HG02610 (cell line): ENCODE results near the gene CORO1C.
"Not testable (repeated sequence)": the region's sequence is repeated elsewhere in the genome, so short reads cannot be mapped to it uniquely, and the experiment has no call there.

Experiments used
- ATAC-seq: cut with Tn5 transposase; IDR thresholded peaks from one replicate; pipeline ENCODE4 v1.9.1; 2021; ENCODE audit warnings: mild to moderate bottlenecking, moderate library complexity; ENCODE audit not compliant: unreplicated experiment

Gene CORO1C

DNA sequence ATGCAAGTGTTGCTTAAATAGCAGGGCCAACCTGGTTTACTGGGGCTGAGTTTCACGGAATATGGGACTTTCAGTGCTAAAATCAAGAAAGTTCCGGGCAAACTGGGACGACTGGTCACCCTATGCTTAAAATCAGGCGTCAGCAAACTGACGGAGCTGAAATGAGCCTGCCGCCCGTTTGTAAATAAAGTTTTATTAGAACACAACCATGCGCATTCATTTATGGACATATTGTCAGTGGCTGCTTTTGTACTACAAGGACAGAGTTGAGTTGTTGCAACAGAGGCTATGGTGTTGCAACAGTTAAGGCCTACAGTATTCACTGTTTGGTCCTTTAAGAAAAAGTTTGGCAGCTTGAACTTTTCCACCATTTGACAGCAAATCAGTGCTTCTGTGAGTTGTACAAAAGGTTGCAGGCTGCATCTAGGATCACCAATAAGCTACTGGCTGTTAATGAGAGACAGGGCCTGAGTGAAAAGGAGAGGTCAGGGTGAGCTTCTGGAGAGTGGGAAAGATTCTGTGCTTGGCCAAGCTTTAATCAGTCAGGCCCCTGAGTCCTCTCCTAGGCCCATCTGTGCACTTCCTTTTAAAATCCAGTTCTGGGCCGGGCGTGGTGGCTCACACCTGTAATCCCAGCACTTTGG is 111.0 kb downstream of the CORO1C start:
- ATAC-seq = no peak

DNA sequence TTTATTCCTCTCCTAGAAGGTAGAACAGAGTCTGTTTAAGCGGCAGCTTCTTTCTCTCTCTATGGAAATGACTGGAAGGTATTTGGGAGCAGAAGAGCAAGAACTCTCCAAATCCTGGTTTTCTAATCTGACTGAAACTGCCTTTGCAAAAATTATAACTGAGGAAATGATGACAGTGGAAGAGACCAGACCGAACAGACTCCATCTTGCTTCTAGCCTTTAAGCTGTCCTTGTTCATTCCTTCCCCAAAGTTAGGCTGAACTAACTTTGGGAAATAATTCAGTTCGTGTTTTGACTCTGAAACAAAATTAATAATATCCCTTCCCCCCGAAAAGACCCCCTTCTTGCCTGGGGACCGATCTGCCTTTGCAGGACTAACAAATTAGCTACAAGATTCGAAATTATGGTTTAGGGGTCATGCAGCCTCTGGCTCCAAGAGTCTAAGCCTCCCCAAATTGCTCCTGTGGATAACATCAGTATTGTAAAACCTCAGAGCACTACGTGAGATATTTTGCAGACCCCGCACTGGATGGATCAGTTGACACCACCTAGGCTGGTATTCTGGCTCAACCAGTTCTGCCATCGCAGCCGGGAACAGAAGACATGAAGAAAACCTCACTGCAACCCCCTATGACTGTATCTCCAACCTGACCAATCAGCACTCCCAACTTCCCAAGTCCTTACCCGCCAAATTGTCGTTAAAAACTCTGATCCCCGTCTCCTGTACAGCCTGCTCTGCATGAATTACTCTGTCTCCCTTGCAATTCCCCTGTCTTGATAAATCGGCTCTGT is 111.8 kb downstream of the CORO1C start:
- no peak for ATAC-seq

- not testable (repeated sequence) for ATAC-seq
Measured at GRCh38 chr12:108618953-108619274, 112.4 kb downstream of the CORO1C start.

- no peak for ATAC-seq
Measured at GRCh38 chr12:108618079-108618952, 113.0 kb downstream of the CORO1C start.

DNA sequence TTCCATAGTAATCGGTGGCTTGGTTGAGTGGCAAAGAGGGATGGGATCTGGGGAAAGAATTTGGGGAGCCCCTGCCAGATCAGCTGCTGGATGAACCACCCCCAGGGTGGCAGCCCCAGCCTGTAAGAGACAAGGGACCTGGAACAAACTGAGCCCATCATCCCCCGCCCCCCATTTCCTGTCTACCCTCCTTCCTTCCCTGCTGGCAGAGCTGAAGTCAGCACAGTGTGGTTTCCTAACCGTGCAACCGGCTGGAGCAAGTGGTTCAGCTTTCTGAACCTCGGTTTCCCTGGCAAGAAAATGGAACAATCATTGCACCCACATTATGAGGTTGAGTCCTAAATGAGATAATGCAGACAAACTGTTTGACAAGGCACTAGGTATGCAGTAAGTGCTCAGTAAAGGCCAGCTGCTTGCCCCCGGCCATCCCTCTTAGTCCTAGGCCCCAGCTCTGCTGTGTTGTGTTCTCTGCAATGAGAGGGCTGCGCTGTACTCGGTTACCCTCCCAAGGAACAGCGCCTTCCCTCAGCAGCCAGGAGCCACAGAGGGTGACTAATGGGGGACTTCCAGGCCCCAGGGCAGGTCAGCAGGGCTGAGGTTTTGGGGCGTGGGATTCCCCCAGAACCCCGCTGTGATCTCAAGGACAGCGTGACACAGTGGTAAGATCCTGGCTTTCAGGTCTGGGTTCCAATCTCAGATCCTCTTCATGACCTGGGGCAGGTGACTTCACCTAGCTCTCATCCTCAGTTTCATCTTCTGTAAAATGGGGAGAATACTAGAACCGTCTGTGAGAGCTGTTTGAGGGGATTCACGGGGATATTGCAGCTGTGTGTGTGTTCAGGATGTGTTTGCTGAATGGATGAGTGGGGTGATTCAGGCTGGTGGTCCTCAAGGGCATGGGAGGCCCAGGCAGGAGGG is 114.1 kb downstream of the CORO1C start:
- ATAC-seq = peak; percentile 82

DNA sequence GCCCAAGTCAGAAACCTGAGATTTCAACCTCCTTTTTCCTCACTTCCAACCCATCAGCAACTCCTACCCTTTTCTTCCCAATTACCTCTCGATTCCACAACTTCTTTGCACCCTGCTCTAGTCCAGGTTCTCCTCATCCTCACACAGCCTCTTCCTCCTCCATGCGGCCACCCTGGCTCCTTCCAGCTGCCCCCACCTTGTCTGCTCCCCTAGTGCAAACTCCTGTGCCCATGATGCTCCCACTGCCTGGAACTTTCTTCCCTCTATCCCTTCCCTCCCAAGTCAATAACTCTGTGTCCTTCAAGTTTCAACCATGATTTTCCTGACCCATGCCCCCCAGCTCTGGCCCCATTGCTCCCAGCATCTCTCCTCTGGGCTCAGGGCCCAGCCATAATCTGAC is 115.0 kb downstream of the CORO1C start:
- ATAC-seq = no peak

GRCh38 chr12:108615918-108616317 is 115.4 kb downstream of the CORO1C start:
- no peak for ATAC-seq

DNA sequence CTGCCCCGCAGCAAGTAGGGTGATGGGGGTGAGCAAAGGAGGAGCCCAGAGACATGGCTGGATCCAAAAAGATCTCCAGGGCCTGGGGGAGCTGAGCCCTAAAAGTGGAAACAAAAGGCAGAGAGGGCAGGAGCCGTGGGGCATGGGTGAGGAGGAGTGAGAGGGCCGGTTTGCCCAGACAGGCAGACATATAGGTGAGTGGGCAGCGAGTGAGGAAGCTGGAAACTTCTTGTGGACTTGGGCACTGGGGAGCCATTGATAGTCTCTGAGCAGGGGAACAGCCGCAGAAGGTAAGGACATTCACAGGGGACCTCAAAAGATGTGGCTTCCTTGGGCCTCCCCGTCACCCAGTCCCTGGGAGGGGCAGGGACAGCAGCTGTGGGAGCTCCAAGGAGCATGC is 116.7 kb downstream of the CORO1C start:
- ATAC-seq = no peak

DNA sequence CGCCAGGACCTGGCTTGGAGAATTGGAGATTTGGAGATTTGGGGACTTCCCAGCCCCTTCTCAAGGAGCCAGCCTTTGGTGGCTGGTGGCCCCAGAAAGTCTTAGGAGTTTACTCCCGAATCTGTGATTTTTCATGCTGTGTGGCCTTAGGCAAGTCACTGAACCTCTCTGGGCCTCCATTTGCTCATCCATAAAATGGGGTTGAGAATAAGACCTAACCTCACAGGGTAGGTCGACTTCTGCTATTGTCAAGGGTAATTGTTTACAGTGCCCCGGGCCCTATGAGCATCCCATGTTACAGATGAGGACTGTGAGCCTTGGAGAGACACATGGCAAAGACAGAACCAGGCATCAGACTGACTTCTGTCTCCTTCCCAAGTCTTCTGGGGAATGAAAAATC is 117.3 kb downstream of the CORO1C start:
- ATAC-seq = no peak

DNA sequence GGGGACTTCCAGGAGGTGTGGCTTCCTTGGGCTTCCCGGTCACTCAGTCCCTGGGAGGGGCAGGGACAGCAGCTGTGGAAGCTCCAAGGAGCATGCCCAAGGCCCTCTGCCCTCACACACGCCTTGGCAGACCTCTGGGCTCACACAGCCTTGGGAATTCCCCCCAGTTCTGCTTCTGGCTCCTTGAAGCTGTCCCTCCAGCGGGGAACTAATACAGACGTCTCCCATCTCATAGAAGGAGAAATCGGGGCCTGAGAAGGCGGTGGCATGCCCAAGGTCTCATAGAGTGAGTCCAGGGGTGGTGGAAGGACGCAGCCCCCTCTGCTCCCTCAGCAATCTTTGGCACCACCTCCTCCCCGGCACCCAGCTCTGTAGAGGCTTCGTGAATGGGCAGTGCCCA is 117.8 kb downstream of the CORO1C start:
- ATAC-seq = no peak

GRCh38 chr12:108612788-108613282 is 118.5 kb downstream of the CORO1C start:
- no peak for ATAC-seq

- ATAC-seq = no peak
Measured at GRCh38 chr12:108611884-108612415, 119.4 kb downstream of the CORO1C start.

DNA sequence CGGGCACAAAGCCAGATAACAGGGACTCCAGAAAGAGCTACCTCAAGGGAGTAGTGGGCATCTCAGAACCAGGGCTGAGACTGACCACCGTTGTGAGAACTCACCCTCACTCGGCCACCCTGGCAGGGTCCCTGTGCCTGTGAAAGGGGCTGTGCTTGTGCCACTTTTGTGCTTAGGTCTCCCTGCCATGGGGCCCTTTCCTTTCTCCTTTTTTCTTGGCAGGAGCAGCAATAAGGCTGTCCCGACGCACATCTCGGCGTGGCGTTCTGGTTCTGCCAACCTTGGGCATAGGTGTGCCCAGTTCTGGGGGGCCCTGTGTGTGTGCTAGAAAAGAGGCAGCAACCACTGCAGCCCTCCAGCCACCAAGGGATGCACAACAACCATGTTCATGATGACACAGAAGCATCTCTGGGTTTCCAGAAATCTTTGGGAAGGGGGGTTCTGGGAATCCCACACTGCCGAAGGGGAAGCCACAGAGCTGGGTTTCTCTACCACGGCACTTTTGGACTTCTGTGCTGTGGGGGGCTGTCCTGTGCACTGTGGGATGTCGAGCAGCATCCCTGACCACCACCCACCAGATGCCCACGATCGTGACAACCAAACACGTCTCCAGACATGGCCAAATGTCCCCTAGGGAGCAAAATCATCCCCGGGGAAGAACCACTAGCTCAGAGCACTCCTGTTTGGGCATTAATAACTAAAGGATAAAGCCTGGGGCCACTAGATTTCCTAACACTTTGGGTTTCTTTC is 120.3 kb downstream of the CORO1C start:
- no peak for ATAC-seq

DNA sequence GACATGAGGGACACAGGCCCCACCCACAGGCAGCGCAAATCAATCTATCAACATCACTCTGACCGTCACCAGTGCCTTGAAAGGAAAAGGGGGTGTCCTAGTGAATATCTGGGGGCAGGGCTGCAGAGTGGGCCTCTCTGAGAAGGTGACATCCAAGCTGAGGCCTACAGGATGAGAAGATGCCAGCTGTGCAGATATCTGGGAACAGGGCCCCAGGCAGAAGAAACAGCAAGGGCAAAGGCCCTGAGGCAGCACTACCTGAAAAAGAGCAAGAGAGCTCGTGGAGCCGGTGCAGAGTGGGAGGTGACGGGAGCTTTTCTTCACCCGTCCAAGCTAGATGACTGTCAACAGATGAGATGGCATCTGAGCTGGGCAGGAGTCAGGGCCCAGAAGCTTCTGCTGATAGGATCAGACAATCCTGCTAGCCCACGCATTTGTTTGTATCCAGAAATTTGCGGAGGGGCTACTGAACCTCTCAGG is 120.9 kb downstream of the CORO1C start:
- ATAC-seq = no peak

DNA sequence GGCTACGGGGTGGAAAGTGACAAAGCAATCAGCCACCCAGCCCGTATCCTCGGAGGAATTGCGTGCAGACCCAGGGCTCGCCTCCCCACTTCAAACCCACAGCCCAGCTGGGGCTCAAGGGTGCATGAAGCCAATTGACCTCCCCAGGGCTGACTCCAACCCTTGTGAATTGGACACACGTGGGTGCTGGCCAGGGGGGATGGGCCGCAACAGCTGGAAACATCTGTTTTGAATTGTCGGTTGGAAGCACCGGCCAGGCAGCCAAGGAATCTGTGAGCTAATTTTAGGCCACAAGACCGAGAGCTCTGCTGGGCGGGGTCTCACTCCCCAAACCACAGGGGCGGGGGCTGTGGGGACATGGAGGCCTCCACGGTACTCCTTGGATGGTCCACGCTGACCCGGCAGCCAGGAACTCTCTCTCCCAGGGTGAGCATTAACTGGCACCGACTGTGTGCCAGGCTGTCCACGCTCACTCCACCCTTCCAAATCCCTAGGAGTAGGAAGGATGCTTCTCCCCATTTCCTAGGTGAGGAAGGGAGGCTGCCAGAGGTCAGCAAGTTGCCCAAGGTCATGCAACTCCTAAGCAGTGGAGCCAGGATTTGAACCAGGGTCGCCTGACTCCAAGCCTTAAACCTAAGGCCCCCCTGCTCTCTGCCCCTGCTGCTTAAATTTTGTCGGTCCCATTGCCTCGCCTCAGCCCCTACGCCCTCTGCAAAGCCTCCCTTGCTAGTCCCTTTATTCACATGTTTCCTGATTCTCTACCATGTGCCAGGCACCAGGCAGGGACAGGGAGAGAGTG is 121.6 kb downstream of the CORO1C start:
- ATAC-seq = peak; percentile 63

- no peak for ATAC-seq
Measured at GRCh38 chr12:108608616-108609015, 122.7 kb downstream of the CORO1C start.

GRCh38 chr12:108607981-108608600 is 123.2 kb downstream of the CORO1C start:
- ATAC-seq = no peak

GRCh38 chr12:108606492-108606891 is 124.8 kb downstream of the CORO1C start:
- ATAC-seq = no peak
